ENCODE data around the gene MGRN1.

DNA sequence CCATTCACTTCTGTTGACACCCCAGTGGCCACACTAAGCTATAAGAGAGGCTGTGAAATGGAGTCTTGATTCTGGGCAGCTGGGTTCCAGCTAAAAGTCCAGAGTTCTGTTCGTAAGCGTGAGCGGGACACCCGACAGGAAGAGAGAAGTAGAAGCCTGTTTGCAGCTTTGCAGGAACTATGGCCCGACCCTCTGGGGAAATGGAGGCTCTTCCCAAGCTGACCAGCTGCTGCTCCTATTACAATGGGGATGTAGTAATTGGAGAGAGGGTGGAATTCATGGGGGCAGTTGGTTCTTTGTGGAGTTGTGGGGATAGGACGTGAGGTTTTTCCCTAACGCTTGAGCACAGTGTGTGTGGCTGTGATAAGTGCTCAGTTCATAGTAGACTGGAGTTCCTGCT, 38.3 kb upstream of the MGRN1 start:
- no peak for TF ChIP-seq EZH2 (IDR thresholded peaks at IDR 0.05; ENCODE audit: borderline replicate concordance, insufficient read depth, low read depth, low read length, poor library complexity, severe bottlenecking)
- TF ChIP-seq, protein P1, sequence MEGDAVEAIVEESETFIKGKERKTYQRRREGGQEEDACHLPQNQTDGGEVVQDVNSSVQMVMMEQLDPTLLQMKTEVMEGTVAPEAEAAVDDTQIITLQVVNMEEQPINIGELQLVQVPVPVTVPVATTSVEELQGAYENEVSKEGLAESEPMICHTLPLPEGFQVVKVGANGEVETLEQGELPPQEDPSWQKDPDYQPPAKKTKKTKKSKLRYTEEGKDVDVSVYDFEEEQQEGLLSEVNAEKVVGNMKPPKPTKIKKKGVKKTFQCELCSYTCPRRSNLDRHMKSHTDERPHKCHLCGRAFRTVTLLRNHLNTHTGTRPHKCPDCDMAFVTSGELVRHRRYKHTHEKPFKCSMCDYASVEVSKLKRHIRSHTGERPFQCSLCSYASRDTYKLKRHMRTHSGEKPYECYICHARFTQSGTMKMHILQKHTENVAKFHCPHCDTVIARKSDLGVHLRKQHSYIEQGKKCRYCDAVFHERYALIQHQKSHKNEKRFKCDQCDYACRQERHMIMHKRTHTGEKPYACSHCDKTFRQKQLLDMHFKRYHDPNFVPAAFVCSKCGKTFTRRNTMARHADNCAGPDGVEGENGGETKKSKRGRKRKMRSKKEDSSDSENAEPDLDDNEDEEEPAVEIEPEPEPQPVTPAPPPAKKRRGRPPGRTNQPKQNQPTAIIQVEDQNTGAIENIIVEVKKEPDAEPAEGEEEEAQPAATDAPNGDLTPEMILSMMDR (IDR thresholded peaks at IDR 0.05), result no peak

Measured in B cell (primary cell).